WTC11 (cell line): ENCODE data around the gene KIF13A. TPM values are rescaled to one million over a fixed set of nuclear protein-coding genes. Genes with fewer than 3 reads are reported as not detected.
A peak's percentile ranks its signal among the peaks of the same experiment; 100 is the strongest.
"Not testable (repeated sequence)": the region's sequence is repeated elsewhere in the genome, so short reads cannot be mapped to it uniquely, and the experiment has no call there.

Experiments
- ATAC-seq: fragments of 200-7000 bp; cut with Tn5 transposase; 2 replicates; pipeline ENCODE4 v1.10.0; 2021; ENCODE audit warnings: mild to moderate bottlenecking, moderate library complexity
- CTCF ChIA-PET: fragments of 300-600 bp; sonication (Branson Sonifier 250); formaldehyde crosslinking; loops from one replicate; lab custom pipeline; 2021; ENCODE audit warnings: antibody characterized with exemption; lab: Charles Lee
- POLR2A ChIA-PET: fragments of 350-600 bp; sonication (Branson Sonifier 250); formaldehyde crosslinking; loops from one replicate; lab custom pipeline; 2021; ENCODE audit warnings: antibody characterized with exemption; lab: Charles Lee
- DNase-seq: peaks from one replicate; pipeline ENCODE4 v3.0.0; 2021; ENCODE audit warnings: low spot score
- H3K27ac Mint-ChIP-seq: 2 replicates; pipeline ENCODE4 v1.8.0; 2021; ENCODE audit warnings: mixed read lengths
- H3K27me3 Mint-ChIP-seq: 2 replicates; pipeline ENCODE4 v1.8.0; 2021; ENCODE audit warnings: low read depth, mild to moderate bottlenecking, moderate library complexity, mixed read lengths
- H3K36me3 Mint-ChIP-seq: 2 replicates; pipeline ENCODE4 v1.8.0; 2021; ENCODE audit warnings: mixed read lengths
- H3K4me1 Mint-ChIP-seq: 2 replicates; pipeline ENCODE4 v1.8.0; 2022; ENCODE audit warnings: mixed read lengths
- H3K4me3 Mint-ChIP-seq: 2 replicates; pipeline ENCODE4 v1.8.0; 2021; ENCODE audit warnings: mild to moderate bottlenecking, moderate library complexity, mixed read lengths
- H3K9me3 Mint-ChIP-seq: 2 replicates; pipeline ENCODE4 v1.8.0; 2021; ENCODE audit warnings: mixed read lengths
- ELF4 ChIP-seq: sonication (generic); formaldehyde crosslinking; IDR thresholded peaks from 2 replicates; pipeline ENCODE4 v1.8.1; 2022; ENCODE audit warnings: low read depth, mild to moderate bottlenecking, moderate library complexity, missing genetic modification reagents
- GABPB1 ChIP-seq: sonication (generic); formaldehyde crosslinking; IDR thresholded peaks from 2 replicates; pipeline ENCODE4 v1.8.1; 2023; ENCODE audit warnings: mild to moderate bottlenecking, missing genetic modification reagents
- JAZF1 ChIP-seq: fragments of 250-450 bp; sonication (Bioruptor Pico); IDR thresholded peaks from 2 replicates; pipeline ENCODE4 v1.9.0; 2021; ENCODE audit warnings: moderate library complexity, mild to moderate bottlenecking, inconsistent platforms
- NFE2L1 ChIP-seq: sonication (generic); formaldehyde crosslinking; IDR thresholded peaks from 2 replicates; pipeline ENCODE4 v1.8.1; 2023; ENCODE audit warnings: missing genetic modification reagents
- NR2C2 ChIP-seq: sonication (generic); formaldehyde crosslinking; IDR thresholded peaks from 2 replicates; pipeline ENCODE4 v1.8.0; 2022; ENCODE audit warnings: mild to moderate bottlenecking, missing genetic modification reagents
- RELA ChIP-seq: sonication (generic); formaldehyde crosslinking; IDR thresholded peaks from 2 replicates; pipeline ENCODE4 v1.8.1; 2022; ENCODE audit warnings: missing genetic modification reagents, mild to moderate bottlenecking, borderline replicate concordance
- RORB ChIP-seq: fragments of 250-450 bp; sonication (Bioruptor Pico); IDR thresholded peaks from 2 replicates; pipeline ENCODE4 v1.9.0; 2021; ENCODE audit warnings: mild to moderate bottlenecking
- SOX15 ChIP-seq: fragments of 250-450 bp; sonication (Bioruptor Pico); IDR thresholded peaks from 2 replicates; pipeline ENCODE4 v1.9.0; 2021; ENCODE audit warnings: mild to moderate bottlenecking
- ZNF138 ChIP-seq: sonication (generic); formaldehyde crosslinking; conservative IDR thresholded peaks from 2 replicates; pipeline ENCODE4 v1.8.1; 2022; ENCODE audit warnings: mild to moderate bottlenecking, moderate library complexity, missing genetic modification reagents
- ZNF396 ChIP-seq: fragments of 250-450 bp; sonication (Bioruptor Pico); IDR thresholded peaks from 2 replicates; pipeline ENCODE4 v1.8.0; 2021; ENCODE audit warnings: mild to moderate bottlenecking, moderate library complexity, borderline replicate concordance
- total RNA-seq: library from RNA; stranded (reverse); gene quantifications from 3 replicates; pipeline ENCODE4 v1.2.3, GENCODE V29; 2021
- TF ChIP-seq, protein P1 (sequence below): sonication (generic); formaldehyde crosslinking; IDR thresholded peaks from 2 replicates; pipeline ENCODE4 v1.8.0; 2022; ENCODE audit warnings: missing genetic modification reagents
- TF ChIP-seq, protein P2 (sequence below): sonication (generic); formaldehyde crosslinking; IDR thresholded peaks from 2 replicates; pipeline ENCODE4 v1.8.1; 2023; ENCODE audit warnings: mild to moderate bottlenecking, missing genetic modification reagents
- TF ChIP-seq, protein P3 (sequence below): sonication (generic); formaldehyde crosslinking; IDR thresholded peaks from 2 replicates; pipeline ENCODE4 v1.8.1; 2022; ENCODE audit warnings: mild to moderate bottlenecking, moderate library complexity, missing genetic modification reagents

Gene KIF13A
- total RNA-seq, 1 experiment from 2014 or later = 32.7 TPM

DNA sequence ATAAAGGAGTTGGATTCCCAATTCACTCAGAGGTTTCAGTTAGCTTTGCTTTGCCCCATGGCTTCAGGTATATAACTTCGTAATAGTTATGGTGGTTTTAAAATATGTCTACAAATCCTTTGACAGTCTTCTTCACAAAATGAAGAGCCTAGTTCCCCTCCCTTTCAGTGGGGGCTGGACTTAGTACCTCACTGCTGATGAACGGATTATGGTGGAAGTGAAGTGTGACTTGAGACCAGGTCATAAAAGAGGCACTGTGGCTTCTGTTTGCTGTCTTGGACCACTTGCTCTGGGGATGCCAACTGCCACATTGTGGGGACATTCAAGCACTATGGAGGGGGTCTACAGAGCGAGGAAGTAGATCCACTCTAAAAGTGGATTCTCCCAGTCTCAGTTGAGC lies 233.2 kb downstream of the KIF13A start (continued):
- TF ChIP-seq, protein P1, sequence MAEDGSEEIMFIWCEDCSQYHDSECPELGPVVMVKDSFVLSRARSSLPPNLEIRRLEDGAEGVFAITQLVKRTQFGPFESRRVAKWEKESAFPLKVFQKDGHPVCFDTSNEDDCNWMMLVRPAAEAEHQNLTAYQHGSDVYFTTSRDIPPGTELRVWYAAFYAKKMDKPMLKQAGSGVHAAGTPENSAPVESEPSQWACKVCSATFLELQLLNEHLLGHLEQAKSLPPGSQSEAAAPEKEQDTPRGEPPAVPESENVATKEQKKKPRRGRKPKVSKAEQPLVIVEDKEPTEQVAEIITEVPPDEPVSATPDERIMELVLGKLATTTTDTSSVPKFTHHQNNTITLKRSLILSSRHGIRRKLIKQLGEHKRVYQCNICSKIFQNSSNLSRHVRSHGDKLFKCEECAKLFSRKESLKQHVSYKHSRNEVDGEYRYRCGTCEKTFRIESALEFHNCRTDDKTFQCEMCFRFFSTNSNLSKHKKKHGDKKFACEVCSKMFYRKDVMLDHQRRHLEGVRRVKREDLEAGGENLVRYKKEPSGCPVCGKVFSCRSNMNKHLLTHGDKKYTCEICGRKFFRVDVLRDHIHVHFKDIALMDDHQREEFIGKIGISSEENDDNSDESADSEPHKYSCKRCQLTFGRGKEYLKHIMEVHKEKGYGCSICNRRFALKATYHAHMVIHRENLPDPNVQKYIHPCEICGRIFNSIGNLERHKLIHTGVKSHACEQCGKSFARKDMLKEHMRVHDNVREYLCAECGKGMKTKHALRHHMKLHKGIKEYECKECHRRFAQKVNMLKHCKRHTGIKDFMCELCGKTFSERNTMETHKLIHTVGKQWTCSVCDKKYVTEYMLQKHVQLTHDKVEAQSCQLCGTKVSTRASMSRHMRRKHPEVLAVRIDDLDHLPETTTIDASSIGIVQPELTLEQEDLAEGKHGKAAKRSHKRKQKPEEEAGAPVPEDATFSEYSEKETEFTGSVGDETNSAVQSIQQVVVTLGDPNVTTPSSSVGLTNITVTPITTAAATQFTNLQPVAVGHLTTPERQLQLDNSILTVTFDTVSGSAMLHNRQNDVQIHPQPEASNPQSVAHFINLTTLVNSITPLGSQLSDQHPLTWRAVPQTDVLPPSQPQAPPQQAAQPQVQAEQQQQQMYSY (CRISPR knock-in tag) = no peak
- TF ChIP-seq NR2C2 (no peak), JAZF1 (no peak), ELF4 (CRISPR knock-in tag) (no peak), ZNF138 (CRISPR knock-in tag) (no peak)
- TF ChIP-seq, protein P2, sequence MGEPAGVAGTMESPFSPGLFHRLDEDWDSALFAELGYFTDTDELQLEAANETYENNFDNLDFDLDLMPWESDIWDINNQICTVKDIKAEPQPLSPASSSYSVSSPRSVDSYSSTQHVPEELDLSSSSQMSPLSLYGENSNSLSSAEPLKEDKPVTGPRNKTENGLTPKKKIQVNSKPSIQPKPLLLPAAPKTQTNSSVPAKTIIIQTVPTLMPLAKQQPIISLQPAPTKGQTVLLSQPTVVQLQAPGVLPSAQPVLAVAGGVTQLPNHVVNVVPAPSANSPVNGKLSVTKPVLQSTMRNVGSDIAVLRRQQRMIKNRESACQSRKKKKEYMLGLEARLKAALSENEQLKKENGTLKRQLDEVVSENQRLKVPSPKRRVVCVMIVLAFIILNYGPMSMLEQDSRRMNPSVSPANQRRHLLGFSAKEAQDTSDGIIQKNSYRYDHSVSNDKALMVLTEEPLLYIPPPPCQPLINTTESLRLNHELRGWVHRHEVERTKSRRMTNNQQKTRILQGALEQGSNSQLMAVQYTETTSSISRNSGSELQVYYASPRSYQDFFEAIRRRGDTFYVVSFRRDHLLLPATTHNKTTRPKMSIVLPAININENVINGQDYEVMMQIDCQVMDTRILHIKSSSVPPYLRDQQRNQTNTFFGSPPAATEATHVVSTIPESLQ = no peak

DNA sequence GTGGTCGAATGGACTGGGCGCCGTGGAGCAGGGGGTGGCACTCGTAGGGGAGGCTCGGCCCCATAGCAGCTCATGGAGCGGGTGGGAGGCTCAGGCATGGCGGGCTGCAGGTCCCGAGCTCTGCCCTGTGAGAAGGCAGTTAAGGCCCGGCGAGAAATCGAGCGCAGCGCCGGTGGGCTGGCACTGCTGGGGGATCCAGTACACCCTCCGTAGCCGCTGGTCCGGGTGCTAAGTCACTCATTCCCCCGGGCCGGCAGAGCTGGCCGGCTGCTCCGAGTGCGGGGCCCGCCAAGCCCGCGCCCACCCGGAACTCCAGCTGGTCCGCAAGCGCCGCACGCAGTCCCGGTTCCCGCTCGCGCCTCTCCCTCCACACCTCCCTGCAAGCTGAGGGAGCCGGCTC lies 242.1 kb downstream of the KIF13A start:
- ChIA-PET POLR2A (interaction anchor here (0.6 kb wide), 1 partner anchor 67 kb away, joined by 4 read pairs; no protein-coding TSS in a partner anchor), CTCF (interaction anchor here (0.6 kb wide), 1 partner anchor 145 kb away, joined by 3 read pairs; the partner anchor contains the start of gene FAM8A1)
- not testable (repeated sequence) for H3K4me1 Mint-ChIP-seq, DNase-seq, H3K4me3 Mint-ChIP-seq, H3K27ac Mint-ChIP-seq, H3K9me3 Mint-ChIP-seq, H3K36me3 Mint-ChIP-seq, ATAC-seq, H3K27me3 Mint-ChIP-seq

DNA sequence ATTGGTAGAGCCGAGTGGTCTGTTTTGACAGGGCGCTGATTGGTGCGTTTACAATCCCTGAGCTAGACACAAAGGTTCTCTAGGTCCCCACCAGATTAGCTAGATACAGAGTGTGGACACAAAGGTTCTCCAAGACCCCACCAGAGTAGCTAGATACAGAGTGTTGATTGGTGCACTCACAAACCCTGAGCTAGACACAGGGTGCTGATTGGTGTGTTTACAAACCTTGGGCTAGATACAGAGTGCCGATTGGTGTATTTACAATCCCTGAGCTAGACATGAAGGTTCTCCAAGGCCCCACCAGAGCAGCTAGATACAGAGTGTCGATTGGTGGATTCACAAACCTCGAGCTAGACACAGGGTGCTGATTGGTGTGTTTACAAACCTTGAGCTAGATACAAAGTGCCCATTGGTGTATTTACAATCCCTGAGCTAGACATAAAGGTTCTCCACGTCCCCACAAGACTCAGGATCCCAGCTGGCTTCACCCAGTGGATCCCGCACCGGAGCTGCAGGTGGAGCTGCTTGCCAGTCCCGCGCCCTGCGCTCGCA lies 242.6 kb downstream of the KIF13A start:
- DNase-seq, H3K9me3 Mint-ChIP-seq, H3K27me3 Mint-ChIP-seq, H3K36me3 Mint-ChIP-seq, H3K4me1 Mint-ChIP-seq, H3K4me3 Mint-ChIP-seq, H3K27ac Mint-ChIP-seq, ATAC-seq: not testable (repeated sequence)
- POLR2A ChIA-PET = interaction anchor here (0.6 kb wide), 1 partner anchor 68 kb away, joined by 4 read pairs; no protein-coding TSS in a partner anchor
- CTCF ChIA-PET = interaction anchor here (0.6 kb wide), 1 partner anchor 145 kb away, joined by 3 read pairs; the partner anchor contains the start of gene FAM8A1

DNA sequence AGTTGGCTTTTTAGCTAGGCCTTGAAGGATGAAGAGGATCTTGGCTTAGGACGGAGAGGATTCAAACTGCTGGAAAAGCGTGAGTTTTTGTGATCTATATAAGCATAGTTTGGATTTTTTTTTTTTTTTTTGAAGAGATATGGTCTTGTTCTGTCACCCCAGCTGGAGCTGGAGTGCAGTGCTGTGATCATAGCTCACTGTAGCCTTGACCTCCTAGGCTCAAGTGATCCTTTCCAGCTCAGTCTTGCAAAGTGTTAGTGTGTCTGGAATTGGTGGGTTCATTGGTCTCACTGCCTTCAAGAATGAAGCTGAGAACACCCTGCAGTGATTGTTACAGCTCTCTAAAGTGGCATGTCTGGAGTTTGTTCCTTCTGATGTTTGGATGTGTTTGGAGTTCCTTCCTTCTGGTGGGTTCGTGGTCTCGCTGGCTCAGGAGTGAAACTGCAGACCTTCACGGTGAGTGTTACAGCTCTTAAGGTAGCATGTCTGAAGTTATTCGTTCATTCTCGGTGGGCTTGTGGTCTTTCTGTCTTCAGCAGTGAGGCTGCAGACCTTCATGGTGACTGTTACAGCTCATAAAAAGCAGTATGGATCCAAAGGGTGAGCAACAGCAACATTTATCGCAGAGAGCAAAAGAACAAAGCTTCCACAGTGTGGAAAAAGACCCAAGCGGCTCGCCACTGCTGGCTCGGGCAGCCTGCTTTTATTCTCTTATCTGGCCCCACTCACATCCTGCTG lies 243.2 kb downstream of the KIF13A start:
- DNase-seq = no peak
- Mint-ChIP-seq H3K9me3 (peaks cover 3% of the 10 kb centered on the region; the same call in 1 of the 2 replicates), H3K4me3 (no peak overlapping the region), H3K36me3 (no peaks in the 10 kb centered on the region), H3K27ac (no peak overlapping the region), H3K27me3 (no peaks in the 10 kb centered on the region), H3K4me1 (peaks cover 4% of the 10 kb centered on the region)
- no peak for TF ChIP-seq NFE2L1 (CRISPR knock-in tag)
- CTCF ChIA-PET = interaction anchor here (0.7 kb wide), 1 partner anchor 1281 kb away, joined by 6 read pairs; no protein-coding TSS in a partner anchor
- POLR2A ChIA-PET = interaction anchor here (0.6 kb wide), 2 partner anchors 37 to 744 kb away, joined by 3 to 5 read pairs; partner anchors contain the start of gene NUP153
- no peak for ATAC-seq

DNA sequence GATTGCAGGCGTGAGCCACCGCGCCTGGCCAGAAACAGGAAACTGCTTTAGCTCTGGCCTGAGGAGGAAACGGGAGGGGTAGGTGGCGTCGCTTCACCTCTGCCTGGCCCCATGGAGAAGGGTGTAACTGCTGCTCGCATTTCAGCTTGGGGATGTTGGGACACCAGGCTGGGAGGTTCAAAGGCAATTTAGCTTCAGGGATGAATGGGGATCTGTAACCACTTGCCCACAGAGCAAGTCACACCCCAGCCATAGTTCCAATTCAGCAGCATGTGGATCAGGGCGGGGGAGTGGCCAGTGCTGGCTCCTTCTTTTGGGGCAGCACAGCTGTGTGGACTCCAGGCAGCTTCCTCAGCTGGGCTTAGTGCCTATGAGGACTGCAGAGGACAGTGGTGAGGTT lies 245.9 kb downstream of the KIF13A start:
- POLR2A ChIA-PET = no interaction called here
- H3K9me3 Mint-ChIP-seq = peaks cover 28% of the 10 kb centered on the region
- H3K27ac Mint-ChIP-seq = no peak overlapping the region
- CTCF ChIA-PET = interaction anchor here (1.0 kb wide), 1 partner anchor 9 kb away, joined by 4 read pairs; no protein-coding TSS in a partner anchor
- peaks cover 21% of the 10 kb centered on the region for H3K36me3 Mint-ChIP-seq
- H3K27me3 Mint-ChIP-seq = no peaks in the 10 kb centered on the region
- no peak overlapping the region for H3K4me3 Mint-ChIP-seq
- DNase-seq = peak; percentile 15
- peak; percentile 69 for ATAC-seq
- TF ChIP-seq, protein P3, sequence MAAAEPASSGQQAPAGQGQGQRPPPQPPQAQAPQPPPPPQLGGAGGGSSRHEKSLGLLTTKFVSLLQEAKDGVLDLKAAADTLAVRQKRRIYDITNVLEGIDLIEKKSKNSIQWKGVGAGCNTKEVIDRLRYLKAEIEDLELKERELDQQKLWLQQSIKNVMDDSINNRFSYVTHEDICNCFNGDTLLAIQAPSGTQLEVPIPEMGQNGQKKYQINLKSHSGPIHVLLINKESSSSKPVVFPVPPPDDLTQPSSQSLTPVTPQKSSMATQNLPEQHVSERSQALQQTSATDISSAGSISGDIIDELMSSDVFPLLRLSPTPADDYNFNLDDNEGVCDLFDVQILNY (CRISPR knock-in tag) = no peak
- TF ChIP-seq GABPB1 (CRISPR knock-in tag) (no peak), ZNF396 (no peak), SOX15 (CRISPR knock-in tag) (no peak), RELA (CRISPR knock-in tag) (no peak), RORB (no peak)
- TF ChIP-seq, all 79 proteins: peak for 0
- H3K4me1 Mint-ChIP-seq = peaks cover 4% of the 10 kb centered on the region
